Stimulated activated CD4-positive, alpha-beta T cell treated with anti-CD3 and anti-CD28 coated beads, Interleukin-4, amount 100 ng/mL, for 48 hours (primary cell): ENCODE data around the gene DIDO1.

Experiments
- DNase-seq, 2 donors: peaks; one replicate each; pipeline ENCODE4 v3.0.0-alpha.2; 2020; ENCODE audit warnings: low read depth in 2 of 2

Gene DIDO1

DNA sequence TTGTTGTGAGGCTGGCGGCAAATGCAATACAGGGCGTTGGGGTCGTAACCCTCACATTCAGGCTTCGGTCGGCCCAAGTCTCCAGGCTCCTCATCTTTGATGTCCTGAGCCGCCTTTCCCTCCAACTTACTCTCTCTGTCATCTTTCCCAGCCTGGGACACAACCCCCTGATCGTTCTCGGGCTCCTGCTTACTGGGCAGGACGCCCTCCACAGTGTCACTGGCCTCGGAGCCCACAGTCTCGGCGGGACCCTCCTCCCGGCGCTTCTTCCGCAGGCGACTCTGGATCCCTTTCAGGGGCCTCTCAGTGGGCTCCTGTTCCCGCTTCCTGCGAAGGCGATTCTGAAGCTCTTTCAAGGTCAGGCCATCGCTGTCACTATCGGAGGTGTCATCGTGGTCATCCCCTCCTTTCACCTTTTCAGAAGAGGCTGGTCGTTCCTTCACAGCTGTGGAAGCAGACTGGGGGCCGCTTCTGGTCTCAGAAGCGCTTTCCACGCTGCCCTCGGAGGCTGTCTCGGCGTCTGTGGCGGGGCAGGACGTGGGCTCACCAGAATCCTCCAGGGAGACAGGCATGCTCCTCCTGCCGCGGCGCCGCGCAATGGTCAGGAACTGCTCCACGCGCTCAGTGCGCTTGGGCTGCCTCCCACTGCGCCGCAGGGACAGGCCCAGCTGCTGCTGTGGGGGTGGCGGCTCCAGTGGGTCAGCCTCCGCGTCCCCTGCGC lies 15.4 kb downstream of the DIDO1 start:
- DNase-seq = no peak

DNA sequence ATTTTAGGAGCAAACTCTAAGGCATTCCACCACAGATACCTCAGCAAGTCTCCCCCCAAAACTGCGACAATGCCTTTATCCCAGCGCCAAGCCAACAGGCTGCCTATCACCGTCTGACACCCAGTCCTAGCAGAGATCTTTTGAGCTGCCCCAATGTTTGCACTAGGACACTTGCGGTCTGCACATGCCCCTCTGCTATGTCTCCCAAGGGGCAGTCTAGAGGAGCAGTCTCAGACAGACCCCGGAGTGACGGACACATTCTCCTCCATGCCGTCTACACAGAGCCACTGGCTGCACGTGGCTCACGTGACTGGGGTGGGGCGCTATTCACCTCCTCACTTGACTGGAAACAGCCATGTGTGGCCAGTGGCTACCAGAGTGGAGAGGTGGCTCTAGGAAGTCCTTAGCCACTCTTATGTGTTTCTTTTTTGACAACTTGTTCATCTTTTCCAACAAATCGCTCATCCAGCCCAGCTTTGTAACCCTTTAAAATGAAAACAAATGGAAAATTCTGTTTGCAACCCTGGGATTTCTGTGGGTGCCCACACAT lies 16.0 kb downstream of the DIDO1 start:
- DNase-seq = no peak

DNA sequence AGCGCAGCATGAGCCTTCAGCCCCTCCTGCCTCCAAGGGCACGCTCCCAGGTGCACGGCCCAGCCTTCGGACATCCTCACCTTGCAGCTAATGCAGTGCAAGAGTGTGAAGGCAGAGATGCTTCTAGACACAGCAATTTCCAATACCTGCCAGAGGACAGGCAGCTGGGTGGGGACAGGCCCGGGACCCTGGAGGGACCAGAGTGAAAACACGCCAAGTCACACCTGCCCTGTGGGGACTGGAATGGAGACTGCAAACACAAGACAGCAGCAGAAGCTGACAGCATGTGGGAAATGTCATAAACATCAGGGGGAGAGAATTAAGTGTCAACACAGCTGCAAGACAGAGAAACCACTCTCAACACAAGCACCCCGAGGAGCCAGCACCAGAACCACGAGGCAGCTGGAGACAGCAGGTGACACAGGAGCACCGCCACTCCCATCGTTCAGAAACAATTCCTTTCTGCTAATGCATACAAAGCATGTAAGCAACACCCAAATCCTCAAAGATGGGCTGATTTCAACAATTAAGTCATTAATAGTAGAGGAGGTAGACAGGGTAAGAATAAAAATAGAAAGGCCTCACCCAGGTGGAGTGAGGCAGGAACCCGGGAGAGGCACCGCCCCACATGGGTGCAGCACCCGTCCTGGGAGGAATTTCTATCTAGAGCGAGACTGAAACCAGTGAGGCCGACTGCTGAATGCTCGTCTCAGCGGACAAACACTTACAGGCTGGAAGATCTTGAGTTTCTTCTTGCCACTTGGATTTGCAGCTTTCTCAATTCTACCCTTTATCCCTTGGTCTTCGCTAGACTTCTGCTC lies 17.1 kb downstream of the DIDO1 start:
- DNase-seq = no peak

DNA sequence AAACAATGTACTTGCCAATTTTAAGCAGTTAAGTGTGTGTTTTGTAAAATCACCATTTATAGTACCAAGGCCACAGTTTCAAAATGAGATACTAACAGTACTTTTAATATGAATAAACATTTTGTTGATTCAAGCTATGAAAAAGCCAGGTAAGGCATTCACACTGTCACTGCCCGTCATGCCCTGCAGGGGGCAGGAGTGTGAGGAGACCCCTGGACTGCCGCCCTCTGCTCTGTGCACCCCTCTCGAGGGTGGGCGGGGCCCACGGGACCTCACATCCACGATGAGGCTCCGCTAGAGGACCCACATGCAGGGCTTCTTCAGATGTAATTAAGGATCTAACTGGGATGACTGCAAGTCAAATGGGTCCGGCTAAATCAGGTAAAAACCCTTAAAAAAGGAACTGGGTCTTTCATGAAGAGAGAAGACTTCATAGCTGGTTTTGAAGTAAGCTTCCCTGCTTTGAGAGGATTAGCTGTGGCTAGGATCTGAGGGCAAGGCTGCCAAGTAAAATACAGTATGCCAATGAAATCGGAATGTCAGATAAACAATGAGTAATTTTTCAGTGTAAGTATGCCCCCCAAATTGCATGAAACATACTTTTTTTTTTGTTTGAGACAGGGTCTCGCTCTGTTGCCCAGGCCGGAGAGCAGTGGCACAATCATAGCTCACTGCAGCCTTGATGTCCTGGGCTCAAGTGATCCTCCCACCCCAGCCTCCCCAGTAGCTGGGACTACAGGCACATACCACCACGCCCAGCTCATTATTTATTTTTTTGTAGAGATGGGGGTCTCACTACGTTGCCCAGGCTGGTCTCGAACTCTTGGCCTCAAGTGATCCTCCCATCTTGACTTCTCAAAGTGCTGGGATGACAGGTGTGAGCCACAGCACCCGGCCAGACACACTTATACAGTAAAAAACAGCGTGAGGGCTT lies 18.7 kb downstream of the DIDO1 start:
- DNase-seq = no peak

DNA sequence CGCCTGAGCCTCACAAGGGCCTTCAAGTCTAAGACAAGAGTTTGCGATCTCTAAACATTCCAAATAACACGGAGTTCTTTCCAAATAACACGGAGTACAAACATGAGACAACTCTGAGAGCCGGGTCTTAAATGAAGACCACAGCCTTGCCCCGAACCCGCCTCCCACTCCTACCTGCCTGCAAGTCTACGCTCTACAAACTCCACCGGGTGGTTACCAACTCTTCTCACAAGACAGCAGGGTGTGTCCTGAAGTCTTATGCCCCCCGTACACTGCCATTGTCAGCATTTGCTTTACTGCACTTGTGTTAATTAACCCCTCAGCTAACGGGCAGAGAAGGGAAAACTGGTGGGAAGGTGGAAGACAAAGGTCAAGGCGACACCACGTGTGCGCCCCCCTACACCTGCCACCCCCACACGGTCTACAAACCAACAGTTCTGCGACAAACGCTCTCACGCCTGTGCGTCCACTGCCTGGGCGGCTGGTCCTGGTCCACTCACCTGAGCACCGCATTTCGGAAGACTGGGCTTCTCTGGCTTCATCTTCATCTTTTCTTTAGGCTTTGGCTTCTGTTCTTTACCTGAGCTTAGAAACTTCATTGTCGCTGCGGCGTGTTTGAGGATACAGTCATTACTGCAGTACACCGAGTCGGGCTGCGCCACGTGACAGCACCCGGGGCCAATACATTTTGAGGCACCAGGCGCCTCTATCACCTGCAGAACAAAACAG lies 19.5 kb downstream of the DIDO1 start:
- no peak for DNase-seq

DNA sequence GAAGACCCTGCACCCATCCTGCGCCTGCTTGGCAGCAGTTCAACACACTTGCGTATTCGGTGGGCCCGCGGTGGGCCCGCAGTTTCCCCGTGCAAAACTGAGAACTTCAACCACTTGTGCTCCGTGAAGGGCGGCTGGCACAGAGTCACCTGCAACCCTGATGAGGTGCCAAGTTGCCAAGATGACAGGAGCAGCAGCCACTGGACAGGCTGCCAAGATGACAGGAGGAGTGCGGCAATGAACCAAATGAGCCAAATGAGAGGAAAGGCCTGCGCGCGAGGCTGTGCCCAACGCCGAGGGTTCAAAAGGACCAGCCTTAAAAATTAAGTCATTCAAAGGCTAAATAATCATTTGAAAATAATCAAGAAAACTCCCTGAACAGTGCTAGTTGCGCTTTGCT lies 20.1 kb downstream of the DIDO1 start:
- DNase-seq = no peak

DNA sequence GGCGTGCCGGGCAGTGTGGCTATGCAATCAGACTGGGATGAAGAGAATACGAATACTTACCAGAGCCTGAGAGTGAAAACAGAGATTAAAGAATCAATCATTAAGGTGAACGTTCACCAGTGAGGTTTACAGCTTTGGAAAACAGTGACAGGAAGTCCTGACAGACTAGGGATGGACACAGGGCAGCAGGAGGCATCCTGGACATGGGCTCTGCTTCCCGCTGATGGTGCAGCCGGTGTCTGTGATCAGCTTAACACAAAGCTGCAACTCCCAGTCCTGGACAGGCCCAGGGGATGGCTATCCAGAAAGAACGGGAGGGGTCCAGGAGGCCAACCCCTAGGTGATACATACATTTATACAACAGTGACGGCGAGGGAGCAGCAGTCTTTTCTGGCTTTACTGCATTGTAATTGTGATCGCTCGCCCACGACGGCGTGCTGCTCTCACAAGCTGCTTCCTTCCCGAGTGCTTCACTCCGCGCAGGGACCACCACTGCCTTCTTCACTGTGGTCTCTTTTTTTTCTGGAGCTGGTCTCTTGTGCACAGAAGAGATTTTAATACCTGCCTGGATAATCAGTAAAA lies 20.7 kb downstream of the DIDO1 start:
- no peak for DNase-seq

DNA sequence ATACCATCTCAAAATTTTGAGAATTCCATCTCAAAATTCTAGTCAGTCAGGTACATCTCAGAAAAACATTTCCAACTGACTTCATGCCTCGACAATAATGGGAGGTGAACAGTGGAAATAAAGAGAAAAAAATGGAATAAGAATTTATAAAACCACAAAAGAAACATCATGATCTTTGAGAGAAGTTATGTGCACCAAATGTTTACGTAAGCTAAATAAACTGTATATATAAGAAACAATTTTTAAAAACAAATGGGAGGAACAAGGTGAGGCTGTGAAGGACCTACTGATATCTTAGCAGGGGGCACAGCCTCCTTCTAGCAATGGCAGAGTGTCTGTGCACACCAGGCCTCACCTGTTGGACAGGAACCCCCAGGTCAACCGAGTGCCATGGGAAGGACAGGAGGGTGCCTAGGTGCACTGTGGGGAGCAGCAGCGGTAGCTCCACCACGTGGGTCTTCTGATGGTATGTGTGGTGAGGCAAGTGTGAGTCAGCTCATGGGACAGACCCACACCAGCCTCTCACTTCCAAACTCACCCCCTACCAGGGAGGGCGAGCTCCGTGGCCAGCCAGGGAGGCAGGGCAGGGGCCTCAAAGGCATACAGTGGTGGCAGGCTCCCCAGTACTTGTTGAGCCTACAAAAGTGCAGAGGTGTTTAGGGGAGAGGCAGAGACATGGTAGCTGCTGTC lies 23.2 kb downstream of the DIDO1 start:
- DNase-seq = no peak

DNA sequence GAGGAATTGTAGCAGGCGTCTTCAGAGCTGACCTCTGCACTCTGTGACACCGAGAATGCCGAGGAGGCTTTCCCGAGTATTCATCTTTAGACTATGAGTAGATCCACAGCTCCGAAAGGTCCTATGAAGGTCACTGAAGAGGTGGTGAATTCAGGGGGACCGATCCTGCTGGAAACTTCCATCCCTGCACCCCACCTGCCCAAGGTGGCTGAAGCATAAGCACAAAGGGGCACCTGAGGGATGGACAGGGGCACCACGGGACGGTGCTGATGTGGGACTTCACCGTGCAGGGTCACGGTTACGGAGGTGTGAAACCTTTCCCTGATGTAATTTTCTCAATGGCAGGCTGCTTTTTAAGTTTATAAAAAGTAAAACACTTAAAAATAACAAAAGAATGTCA lies 24.4 kb downstream of the DIDO1 start:
- DNase-seq = no peak

DNA sequence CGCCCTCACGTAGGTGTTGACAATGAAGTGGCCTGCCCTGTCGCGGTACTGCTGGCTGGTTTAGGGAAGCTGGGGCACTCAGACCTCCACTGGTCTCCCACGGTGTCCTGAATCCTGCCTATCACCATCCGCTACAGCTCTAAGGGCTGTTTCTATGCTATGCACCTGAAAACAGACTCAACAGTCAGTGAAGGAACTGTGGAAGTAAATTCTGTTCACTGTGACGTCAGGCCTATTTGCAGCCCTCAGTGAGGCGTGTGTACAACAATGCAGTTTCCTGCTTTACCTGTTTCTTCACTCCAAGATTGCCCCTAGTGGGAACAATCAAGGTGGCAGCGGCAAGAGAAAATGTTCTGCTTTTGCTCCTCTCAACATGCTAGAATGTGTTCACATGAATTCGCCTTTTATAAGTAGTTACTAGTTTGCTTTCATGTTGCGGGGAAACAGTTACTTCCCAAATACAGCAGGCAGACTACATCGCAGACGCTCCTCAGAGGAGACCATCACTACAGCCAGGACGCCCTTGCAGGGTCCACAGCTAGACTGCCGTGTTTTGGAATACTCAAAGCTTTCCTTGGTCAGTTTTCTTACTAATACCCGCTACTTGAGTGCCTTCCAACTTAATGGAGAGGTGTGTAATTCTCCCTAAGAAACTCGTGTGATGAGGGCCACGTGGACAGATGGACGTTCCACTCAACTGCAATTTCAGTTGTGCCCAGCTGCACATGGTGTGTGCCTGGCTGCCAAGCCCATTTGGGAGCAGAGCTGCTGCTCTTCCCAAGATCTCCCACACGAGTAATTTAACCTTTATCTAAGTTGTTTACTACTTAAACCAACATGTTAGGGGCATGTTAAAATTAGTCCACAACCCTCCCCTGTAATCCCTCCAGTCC lies 25.4 kb downstream of the DIDO1 start:
- no peak for DNase-seq

DNA sequence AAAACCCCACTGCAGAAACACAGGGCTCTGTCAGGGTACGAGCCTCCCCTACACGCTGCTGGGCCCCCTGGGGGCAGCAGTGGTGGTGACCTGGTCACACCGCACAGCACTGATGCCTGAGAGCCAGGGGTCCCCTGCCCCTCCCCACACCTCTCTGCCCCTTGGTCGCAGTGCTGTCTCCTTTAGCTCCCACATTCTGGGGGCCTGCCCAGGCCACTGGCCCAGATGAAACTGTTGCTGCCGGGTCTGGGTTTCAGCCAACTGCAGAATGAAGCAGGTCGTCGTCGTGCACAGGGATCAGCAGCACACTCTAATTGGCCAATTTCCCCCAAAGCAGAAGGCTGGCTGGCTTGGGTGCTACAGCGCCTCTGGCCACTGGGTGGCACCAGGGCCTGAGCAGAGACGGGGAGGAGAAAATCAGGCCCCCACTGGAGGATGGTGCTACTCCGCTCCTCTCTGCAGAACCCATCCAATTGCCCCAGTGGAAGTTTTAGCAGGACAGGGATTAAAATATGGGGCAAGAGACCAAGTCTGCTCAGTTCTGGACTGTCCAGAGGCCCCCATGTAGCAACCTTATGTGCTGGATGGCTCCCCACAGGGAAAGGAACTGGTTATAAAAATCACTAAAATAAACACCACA lies 26.1 kb downstream of the DIDO1 start:
- DNase-seq = peak; percentile 59 to 61

DNA sequence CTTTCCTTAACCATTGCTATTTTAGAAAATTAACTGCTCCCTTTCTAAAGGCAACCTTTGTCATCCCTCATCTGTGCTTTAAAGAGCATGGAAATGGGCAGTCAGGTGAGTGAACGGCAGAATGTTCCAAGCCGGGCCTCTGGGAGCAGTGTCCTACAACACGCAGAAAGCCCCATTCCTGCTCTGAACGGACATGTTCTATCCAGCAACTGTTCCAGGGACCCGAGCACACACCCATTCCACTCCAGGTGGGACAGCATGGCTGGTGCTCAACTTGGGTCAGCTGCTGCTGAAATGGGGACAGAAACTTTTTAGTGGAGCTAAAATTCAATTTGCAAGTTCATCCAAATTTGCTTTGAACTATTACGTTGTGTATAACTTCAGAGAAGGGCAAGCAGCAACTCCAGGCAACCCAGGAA lies 26.7 kb downstream of the DIDO1 start:
- DNase-seq = no peak

DNA sequence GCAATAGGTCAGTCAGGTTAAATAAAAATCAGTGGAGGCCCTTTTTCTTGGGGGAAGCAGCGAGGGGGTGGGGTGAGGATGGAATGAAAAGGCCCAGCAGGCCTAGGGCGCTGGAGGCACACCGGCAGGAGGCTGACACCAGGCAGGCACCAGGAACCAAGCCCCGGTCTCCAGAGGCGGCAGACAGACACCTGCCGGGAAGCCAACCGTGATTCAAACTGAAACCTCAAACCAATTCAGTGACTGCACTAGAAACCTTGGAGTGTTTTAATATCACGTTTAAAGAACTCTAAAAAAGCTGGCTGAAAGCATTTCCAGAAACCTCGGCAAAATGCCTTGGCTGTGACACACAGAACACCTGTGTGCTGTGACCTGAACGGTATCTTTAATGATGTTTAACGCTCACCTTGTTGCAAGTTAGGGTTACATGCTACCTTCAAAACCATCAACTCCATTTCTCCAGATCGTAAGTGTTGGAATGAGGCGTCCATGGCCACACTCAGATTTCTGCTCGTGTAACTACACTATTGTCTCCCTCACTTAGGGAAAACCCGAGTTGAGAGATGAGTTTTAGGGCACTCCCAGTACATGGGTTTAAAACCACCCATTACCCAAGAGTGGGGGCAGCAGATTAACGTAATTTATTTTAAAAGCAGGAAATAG lies 27.2 kb downstream of the DIDO1 start:
- no peak for DNase-seq

DNA sequence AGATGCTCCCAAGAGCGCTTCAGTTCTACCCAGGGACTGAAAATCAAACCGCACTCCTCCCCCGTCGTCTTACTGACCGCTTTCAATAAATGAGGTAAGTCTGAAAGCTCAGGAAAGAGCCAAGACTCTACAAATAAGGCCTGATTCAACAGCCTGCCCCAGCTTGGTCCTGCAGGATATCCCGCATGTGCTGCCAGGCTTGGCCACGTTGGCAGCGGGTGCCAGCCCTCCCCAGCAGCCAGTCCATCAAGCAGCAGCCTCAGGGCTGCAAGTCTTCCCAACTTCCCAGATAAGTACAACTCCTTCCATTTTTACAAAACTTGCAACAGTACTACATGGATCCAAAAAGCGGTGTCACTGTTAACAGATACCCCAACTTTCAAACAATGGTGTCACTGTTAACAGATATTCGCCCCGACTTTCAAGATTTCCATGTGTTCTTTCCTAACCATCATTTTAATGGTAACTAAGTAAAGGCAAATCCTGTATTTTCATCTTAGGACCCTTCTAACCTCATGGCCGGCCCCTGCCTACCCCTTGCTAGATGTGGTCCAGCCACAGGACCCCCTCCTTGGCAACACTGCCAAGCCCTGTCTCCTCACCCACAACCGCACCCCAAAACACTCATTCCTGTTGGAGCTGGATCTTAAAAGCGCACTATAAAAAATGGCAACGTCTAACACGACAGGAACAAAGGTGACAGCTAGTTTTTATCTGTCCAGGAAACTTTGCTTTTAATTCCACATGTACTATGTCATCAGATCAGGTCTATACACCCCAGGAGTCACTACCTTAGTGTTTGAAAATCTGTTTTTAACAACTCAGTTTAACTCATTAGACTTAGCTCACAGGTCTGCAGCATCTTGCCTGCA lies 28.0 kb downstream of the DIDO1 start:
- no peak for DNase-seq

DNA sequence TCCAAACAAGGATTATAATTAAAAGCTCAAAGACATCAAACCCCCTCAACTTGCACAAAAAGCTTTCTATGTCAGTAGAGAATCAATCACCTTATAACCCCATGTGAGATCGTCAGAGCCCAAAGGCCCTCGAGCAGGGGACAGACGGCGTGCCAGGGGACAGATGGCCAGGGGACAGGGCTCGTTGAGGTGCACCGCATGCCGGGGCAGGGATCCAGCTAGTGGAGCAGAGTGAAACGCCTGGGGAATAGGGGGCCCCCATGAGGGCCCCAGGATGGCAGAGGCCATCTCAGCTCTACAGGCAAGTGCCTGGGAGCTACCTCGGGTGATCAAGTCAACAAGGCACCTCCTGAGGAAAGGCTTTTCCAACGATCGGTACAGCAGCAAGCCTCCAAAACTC lies 28.6 kb downstream of the DIDO1 start:
- no peak for DNase-seq

DNA sequence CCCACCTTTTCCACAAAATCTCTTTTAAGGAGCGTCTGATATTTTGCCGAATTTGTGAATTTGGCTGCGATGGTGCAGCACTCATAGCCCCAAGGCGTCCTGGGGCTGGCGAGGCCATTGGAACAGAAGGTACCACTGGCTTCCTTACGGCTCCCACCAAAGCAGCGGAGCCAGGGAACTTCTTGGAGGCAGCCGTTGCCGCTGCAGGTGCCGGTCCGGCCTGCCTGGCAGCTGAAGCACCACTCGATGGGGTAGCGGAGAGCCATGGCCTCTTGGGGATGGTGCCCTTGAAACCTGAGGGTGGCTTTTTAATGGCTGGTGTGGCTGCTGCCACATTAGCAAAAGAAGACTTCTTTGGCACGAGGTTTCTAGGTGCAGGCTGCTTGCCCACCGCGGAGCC lies 29.8 kb downstream of the DIDO1 start:
- no peak for DNase-seq

DNA sequence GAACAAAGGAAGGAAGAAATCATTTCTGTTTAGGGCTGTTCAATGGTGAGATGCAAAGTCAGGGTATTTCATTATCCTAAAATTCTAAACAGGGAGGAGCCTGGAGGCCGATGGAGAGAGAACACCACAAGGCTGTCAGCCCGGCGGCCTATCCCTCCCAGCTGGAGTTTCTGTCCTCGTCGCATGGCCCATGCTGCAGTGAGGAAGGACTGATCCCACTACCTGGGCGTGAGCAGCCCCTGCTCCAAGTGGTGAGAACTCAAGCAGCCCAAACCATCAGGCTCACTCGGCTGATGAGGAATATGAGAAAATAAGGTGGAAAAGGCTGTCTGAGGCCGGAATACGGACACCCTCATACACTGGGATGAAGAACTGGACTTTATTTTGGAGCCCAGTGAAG lies 30.8 kb downstream of the DIDO1 start:
- no peak for DNase-seq
